ENCODE results near the gene EEF1G. TPM values are rescaled to one million over a fixed set of nuclear protein-coding genes. Genes with fewer than 3 reads are reported as not detected.

The EEF1G gene
- total RNA-seq, 4 donors from 2014 or later = 1,070 to 1,712 (median 1,374) TPM

DNA sequence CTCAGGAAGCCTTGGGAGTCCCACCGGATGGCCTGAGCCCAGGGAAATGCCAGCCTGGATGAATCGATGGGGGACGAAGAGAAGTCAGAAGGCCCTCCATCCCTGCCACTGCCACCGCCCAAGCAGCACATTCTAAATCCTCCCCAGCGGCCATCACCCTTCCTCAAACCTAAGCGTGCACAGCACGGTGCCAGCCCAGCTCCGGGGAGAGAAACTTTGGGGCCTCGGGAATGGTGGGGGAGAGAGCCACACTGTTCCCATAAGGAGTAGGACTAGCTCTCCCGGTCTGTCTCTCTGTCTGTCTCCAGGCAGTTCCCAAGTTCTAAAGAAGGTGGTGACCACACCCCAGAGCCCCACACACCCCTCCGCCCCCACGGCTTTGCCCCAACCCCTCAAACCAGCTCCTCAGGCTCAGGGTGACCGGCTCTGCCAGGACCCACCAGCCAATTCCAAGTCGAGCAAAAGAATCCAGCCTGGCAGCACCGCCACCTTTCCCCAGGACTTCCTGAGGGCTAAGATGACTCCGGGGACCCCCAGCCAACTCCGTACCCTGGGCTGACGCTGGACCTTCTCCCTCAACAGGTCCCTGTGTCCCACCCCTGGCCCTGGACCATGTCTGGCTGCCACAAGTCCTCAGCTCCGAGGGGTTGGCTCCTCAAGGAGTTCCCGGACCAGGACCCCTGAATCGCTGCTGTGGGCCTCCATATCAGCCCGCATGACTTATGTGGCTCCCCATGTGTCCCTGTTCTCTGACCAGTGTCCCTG is 29.8 kb downstream of the EEF1G start:
- Histone ChIP-seq H3K4me3 (peak overlapping the region; percentile 81 to 85), H3K27ac (peak overlapping the region; percentile 94 to 100 (median 96)), H3K36me3 (peaks cover 0 to 2% of the 10 kb centered on the region in 2 donors), H3K27me3 (no peaks in the 10 kb centered on the region), H3K4me1 (peaks cover 0 to 73% (median 49%) of the 10 kb centered on the region in 3 donors), H3K9me3 (no peaks in the 10 kb centered on the region)
- no peak for ATAC-seq
- TF ChIP-seq, protein P1, sequence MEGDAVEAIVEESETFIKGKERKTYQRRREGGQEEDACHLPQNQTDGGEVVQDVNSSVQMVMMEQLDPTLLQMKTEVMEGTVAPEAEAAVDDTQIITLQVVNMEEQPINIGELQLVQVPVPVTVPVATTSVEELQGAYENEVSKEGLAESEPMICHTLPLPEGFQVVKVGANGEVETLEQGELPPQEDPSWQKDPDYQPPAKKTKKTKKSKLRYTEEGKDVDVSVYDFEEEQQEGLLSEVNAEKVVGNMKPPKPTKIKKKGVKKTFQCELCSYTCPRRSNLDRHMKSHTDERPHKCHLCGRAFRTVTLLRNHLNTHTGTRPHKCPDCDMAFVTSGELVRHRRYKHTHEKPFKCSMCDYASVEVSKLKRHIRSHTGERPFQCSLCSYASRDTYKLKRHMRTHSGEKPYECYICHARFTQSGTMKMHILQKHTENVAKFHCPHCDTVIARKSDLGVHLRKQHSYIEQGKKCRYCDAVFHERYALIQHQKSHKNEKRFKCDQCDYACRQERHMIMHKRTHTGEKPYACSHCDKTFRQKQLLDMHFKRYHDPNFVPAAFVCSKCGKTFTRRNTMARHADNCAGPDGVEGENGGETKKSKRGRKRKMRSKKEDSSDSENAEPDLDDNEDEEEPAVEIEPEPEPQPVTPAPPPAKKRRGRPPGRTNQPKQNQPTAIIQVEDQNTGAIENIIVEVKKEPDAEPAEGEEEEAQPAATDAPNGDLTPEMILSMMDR (IDR thresholded peaks at IDR 0.05) = no peak
- TF ChIP-seq EP300 (IDR thresholded peaks at IDR 0.05) = no peak
- TF ChIP-seq POLR2A (IDR thresholded peaks at IDR 0.05) = no peak
- TF ChIP-seq POLR2AphosphoS5 (IDR thresholded peaks at IDR 0.05) = no peak
- 0% methylated on average over 1 to 5 of the region's 22 CpGs for WGBS, 2 donors (ENCODE audit: low coverage in 1 of 2)

DNA sequence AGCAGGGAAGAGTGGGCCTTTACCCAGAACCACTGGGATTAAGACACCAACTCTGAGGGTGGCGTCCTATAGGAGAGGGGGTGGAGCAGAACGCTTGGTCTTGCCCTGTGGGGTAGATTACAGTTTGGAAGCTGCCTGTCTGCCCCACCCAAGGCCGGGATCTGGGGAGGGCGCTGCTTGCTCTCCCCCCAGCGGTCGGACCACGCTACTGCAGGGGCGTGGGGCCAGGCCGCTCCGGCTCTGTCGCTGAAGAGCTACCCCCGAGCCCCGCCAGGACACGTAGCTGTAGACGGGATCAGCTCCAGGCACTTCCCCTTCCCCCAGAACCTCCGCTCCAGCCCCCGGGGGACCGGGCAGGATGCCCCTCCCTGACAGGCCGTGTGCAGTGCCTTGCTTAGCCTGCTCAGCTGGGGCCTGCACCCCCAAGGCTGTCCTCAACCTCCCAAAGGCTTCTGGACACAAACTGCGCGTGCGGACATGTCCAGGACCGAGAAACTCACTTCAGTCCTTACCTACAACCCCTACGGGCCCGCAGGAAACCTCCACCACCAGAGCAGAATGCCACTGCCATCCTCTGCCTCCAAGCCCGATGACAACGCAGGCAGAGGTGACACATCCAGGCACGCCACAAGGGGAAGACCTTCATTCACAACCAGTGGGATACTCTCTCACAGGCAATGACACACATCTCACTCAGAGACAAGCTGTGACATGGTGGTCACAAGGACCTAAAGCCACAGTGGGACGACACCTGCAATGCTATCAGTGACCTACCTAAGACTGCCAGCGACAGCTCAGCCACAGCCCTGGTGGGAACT is 30.7 kb downstream of the EEF1G start:
- H3K4me3 ChIP-seq = peak overlapping the region; percentile 81 to 85
- ATAC-seq = peak; percentile 51
- peak overlapping the region; percentile 94 to 100 (median 96) for H3K27ac ChIP-seq
- H3K36me3 ChIP-seq = peaks cover 0 to 8% of the 10 kb centered on the region in 2 donors
- peaks cover 0 to 73% (median 49%) of the 10 kb centered on the region in 3 donors for H3K4me1 ChIP-seq
- H3K27me3 ChIP-seq = no peaks in the 10 kb centered on the region
- no peaks in the 10 kb centered on the region for H3K9me3 ChIP-seq
- TF ChIP-seq POLR2AphosphoS5 (IDR thresholded peaks at IDR 0.05) (peak; percentile 56), EP300 (IDR thresholded peaks at IDR 0.05) (no peak), POLR2A (IDR thresholded peaks at IDR 0.05) (peak in 1 of 2 donors; percentile 18)
- TF ChIP-seq, protein P1 (IDR thresholded peaks at IDR 0.05) = peak in 3 of 4 experiments; percentile 99
- 2% methylated on average over 8 of the region's 30 CpGs; no CpG with 5 or more reads in 1 of the 2 donors for WGBS, 2 donors (ENCODE audit: low coverage in 1 of 2)

DNA sequence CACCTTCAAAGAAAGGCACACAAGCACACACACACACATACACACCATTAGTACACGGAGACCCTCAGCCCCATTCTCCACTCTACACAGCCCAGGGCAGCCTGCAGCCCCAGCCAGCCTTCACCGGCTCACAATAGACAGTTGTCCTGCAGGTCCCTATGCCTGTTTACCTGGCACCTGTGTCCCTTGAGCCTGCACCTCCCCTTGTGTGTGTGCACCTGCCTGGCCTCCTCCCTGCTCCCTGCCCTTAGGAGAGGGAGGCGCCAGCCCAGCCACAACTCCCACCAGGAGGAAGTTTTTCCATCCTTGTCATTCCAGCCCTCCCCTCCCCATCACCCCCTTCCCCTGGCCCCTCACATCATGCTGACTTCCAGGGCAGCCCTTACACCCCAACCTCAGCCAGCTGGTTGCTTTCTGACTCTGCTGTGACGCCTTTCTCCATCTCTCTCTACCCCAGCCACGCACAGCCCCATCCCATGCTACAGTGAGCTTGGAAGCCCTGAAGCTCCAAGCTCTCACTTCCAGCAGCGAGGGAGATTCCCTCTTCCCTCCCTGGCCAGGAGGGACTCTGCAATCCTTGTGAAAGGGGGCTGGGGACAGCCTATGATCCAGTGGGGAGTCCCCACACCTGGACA is 31.5 kb downstream of the EEF1G start:
- Histone ChIP-seq H3K27me3 (no peaks in the 10 kb centered on the region), H3K27ac (peak overlapping the region; percentile 94 to 100 (median 96)), H3K4me3 (peak overlapping the region; percentile 81 to 85), H3K9me3 (no peaks in the 10 kb centered on the region), H3K4me1 (peaks cover 0 to 74% (median 51%) of the 10 kb centered on the region in 3 donors), H3K36me3 (peaks cover 0 to 8% of the 10 kb centered on the region in 2 donors)
- TF ChIP-seq POLR2A (IDR thresholded peaks at IDR 0.05) (no peak), POLR2AphosphoS5 (IDR thresholded peaks at IDR 0.05) (no peak), EP300 (IDR thresholded peaks at IDR 0.05) (no peak)
- TF ChIP-seq, protein P1 (IDR thresholded peaks at IDR 0.05) = no peak
- 0 to 31% methylated on average over 2 of the region's 6 CpGs for WGBS, 2 donors (ENCODE audit: low coverage in 1 of 2)
- ATAC-seq = no peak

DNA sequence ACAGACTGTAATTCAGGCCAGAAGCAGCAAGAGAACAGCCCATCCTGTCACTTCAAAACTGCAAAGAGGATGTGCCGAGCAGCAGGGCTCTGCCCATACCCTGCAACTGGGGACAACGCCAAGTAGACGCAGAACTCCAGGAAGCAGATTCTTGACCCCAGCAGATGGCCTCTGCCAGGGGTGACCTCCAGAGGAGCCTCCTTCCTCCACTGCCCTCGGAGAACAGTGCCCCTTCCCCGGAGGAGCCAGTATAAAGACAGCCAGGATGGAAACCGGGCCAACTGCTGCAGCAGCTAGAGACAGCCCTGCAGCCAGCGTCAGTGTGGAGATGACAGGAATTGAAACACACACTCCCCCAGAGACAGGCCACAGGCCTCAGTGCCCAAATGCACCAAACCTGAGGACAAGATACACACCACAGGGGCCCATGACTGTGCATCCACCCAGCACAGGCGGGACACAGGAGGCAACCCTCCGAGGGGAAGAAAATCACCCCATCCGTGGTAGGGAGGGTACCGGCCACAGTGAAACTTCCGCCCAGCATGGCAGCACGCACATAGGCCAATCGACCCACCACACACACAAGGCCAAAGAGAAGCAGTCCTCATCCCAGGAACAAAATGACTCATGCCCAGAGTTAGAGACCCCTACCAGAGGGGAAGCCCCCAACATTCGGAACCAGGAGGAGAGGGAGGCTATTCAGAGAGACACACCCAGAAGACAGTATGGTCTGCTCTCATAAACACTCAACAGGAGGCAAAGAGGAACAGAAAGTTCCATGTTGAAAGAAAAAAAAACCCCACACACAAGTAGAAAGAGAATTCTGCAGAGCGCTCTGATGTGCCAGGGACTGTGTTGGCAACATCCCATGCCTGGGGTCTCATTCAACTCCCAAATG is 32.6 kb downstream of the EEF1G start:
- H3K36me3 ChIP-seq = peaks cover 0 to 14% of the 10 kb centered on the region in 2 donors
- no peaks in the 10 kb centered on the region for H3K9me3 ChIP-seq
- H3K4me3 ChIP-seq = peak overlapping the region; percentile 5 to 85
- no peak for ATAC-seq
- no peaks in the 10 kb centered on the region for H3K27me3 ChIP-seq
- peaks cover 0 to 85% (median 62%) of the 10 kb centered on the region in 3 donors for H3K4me1 ChIP-seq
- peak overlapping the region; percentile 94 to 100 (median 96) for H3K27ac ChIP-seq
- TF ChIP-seq POLR2AphosphoS5 (IDR thresholded peaks at IDR 0.05) = peak; percentile 37
- TF ChIP-seq, protein P1 (IDR thresholded peaks at IDR 0.05) = no peak
- WGBS, 2 donors (ENCODE audit: low coverage in 1 of 2) = 0 to 5% methylated on average over 1 to 2 of the region's 16 CpGs
